GM21619 (cell line): ENCODE measurements around the gene SERPINB13.

Experiments
- ATAC-seq: cut with Tn5 transposase; IDR thresholded peaks from one replicate; pipeline ENCODE4 v1.9.1; 2021; ENCODE audit not compliant: unreplicated experiment

The SERPINB13 gene

GRCh38 chr18:63646936-63647335 is 59.8 kb downstream of the SERPINB13 start:
- no peak for ATAC-seq

- no peak for ATAC-seq
Observed at GRCh38 chr18:63648241-63648640, 61.1 kb downstream of the SERPINB13 start.
